GM21526 (cell line): ENCODE data around the gene ANKLE2.

Experiments used
- ATAC-seq: cut with Tn5 transposase; IDR thresholded peaks from one replicate; pipeline ENCODE4 v1.9.1; 2021; ENCODE audit warnings: moderate library complexity; ENCODE audit not compliant: unreplicated experiment, low FRiP score

ANKLE2 gene

DNA sequence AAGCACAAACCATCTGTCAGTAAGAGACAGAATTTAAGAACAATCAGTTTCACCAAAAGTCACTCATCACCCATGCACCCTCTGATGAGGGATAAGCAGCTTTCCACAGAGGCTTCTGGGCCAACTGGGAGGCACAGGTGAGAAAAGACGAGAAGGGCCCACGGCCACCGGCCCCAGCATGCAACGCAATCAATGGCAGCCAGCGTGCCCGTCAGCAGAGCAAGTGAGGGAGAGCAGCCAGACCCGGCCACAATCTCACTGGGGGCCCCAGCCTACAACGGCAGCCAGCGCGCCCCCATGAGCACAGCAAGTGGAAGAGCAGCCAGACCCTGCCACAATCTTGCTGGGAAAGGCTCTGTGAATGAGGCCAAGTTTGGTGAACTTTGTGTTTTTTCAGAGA lies 13.3 kb downstream of the ANKLE2 start:
- ATAC-seq = no peak

GRCh38 chr12:132747896-132748295 lies 13.7 kb downstream of the ANKLE2 start:
- no peak for ATAC-seq

- no peak for ATAC-seq
These were observed 14.2 kb downstream of the ANKLE2 start for GRCh38 chr12:132747395-132747794.

DNA sequence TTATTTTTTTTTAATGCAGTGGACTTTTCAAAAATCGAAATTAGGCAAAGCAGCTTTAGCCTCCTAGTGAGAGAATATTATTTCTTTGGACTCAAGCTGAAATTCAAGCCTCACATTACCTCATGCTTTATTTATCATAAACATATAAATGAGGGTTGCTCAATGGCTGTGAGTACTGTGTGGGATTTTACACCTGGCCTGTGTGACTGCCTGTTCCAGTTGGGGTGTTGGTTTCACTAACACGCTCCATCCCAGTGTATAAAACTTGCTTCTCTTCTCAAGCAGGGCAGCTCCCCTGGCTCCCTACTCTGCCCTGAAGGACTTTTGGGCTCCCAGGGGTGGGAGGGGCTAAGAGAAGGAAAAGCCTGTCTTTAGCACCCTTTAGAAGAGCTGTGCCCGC lies 15.0 kb downstream of the ANKLE2 start:
- no peak for ATAC-seq

GRCh38 chr12:132743831-132744230 lies 17.8 kb downstream of the ANKLE2 start:
- ATAC-seq = no peak

- ATAC-seq = no peak
These were observed 20.0 kb downstream of the ANKLE2 start for GRCh38 chr12:132741620-132742019.

- ATAC-seq = no peak
These were observed 21.0 kb downstream of the ANKLE2 start for GRCh38 chr12:132740652-132741051.

DNA sequence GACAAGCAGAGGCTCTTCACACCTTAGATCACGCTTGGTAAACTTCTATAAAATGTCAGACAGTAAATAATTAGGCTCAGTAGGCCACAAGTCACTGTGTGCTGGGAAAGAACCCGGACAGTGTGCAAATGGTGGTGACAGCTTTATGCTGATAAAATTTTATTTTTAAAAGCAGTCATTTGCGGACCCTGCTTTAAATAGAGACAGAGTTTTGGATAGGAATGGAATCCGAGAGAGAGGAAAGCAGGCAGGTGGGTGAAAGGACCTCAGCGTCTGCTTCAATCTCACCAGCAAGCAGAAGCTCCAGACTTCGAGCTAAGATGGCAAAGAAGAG lies 21.4 kb downstream of the ANKLE2 start:
- no peak for ATAC-seq

DNA sequence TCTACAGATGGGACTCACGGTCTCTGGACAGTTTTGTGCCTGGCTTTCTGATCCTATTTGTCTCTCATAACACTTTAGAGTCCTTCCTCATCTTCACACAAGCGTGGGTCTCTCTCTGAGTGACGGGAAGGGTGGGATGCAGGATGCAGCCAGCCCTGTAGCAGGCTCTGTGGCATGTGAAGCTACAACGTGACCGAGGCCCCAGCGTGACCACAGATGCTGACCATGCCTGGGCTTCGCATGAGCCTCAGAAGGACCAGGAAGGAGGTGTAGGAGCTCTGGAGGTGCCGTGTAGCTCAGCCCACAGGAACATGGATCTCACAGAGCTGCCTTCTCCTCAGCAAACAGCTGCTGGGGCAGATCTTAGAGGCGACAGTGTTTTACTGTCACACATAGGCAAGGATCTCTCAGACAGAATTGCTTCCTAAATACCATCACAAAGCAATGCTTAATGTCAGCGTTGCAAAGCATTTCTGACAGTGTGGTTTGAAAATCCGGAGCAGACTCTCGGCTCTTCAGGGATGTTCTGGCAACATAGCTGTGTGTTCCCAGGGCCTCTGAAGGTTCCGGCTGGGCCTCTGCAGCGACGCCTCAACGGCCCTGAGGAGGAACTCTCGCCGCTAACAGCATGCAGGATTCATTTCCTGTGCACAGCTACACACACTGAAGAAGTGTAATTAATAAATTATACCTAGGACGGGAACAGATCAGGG lies 21.9 kb downstream of the ANKLE2 start:
- ATAC-seq = no peak

GRCh38 chr12:132736913-132737312 lies 24.7 kb downstream of the ANKLE2 start:
- ATAC-seq = no peak

DNA sequence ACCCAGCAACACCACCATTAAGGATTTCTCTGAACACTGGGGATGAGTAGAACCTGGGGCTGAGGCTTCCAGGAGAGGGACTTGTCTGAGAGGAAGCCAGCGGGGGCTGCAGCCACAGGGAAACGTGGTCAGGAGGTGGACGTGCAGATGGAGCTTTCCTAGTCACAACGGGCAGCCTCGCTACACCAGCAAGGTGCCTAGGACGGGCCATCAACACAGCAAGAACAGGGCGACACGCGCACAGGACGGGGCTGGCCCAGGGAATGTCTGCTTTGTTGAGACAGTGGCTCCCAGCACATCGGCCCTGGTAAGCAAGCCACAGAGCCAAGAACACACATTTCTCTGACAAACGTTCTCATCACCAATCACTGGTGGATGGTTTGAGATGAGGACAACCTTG lies 25.3 kb downstream of the ANKLE2 start:
- ATAC-seq = no peak

GRCh38 chr12:132735496-132735895 lies 26.1 kb downstream of the ANKLE2 start:
- no peak for ATAC-seq

DNA sequence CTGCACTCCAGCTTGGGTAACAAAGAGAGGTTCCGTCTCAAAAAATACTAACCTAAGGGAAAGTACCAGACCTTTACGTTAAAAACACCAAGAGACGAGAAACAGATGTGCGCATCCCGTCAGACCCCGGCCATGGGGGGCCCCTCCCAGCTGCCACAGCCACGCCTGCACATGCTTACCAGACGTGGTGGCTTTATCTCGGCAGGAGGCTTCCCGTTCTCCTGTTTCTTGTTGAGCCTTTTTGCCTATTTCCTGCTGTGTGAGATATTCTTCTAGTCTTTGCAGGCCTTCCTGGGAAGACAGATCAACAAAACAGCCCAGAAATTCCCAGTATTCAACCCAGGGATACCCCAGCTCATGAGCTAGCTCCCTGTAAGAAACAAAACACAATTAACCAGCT lies 27.4 kb downstream of the ANKLE2 start:
- no peak for ATAC-seq

DNA sequence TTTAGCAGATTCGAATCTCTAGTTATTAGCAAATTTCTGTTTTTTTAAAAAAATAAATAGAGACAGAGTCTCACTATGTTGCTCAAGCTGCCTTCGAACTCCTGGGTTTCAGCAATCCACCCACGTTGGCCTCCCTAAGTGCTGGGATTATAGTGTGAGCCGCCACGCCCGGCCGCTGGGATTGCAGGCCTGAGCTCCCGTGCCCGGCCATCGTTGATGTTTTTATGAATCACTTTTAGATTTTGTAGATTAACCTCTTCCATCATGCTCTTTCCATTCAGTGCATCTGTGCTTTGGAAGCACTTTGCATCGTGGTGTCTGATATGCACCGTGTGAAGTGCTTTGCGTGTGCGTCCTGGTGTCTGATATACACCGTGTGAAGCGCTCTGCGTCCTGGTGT lies 30.1 kb downstream of the ANKLE2 start:
- no peak for ATAC-seq

- no peak for ATAC-seq
These were observed 31.3 kb downstream of the ANKLE2 start for GRCh38 chr12:132730353-132730752.

DNA sequence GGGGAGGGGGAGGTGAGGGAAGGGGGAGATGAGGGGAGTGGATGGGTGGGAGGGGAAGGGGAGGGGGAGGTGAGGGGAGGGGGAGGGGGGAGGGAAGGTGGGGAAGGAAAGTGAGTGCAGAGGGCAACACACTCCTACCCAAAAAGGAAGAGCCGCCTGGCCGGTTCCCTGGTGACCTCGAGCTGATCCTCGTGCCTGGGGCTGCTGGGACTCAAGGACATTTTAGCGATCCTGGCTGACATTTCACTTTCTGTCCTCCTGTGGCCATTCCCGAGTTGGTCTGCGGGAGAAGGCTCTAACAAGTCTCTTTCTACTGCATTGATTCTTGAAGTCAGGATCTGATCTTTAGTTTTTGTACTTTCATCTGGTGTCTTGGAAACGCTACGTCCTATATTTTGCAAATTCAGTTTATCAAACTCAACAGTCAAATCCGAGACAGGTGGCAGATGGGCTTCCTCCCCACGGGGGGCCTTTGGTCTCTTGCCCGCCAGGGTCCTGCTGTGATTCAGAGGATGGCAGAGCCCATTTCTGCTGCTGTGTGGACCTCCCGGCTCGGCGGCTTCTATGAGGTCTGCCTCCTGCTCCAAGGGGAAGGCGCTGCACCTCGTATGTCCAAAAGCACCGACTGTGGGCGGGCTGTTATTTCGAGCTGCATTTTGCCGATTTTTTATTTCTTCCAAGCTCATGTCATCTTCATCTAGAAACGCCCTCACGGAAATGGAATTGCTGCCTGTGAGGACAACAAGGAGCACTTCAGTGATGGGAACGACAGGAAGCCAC lies 31.9 kb downstream of the ANKLE2 start:
- no peak for ATAC-seq

GRCh38 chr12:132728502-132728901 lies 33.1 kb downstream of the ANKLE2 start:
- no peak for ATAC-seq

DNA sequence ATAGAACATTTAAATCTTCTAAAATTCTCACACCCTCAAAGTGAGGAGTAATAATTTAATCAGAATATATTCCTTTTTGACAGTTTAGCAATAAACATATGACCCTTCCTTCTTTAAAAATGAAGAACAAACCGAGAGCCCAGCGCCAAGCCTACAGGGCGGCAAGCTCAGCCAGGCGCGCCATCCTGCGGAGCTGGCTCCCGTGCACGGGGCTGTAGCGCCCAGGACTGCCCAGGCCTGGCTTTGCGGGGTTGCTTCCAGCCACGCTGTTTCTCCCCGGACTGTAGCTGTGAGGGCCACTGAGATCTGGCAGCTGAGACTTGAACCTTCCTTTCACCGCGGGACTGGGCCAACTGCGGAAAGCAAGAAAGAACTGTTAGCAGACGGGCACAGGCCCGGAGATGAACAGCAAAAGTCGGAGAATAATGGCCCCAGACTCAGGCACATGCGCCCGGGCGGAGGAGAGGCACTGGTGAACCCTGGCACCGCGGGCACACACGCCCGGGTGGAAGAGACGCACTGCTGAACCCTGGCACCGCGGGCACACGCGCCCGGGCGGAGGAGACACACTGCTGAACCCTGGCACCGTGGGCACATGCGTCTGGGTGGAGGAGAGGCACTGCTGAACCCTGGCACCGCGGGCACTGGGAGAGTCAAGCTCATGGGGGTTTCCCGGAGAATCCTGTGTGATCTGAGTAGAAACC lies 34.4 kb downstream of the ANKLE2 start:
- ATAC-seq = no peak

GRCh38 chr12:132726386-132726785 lies 35.2 kb downstream of the ANKLE2 start:
- ATAC-seq = no peak

DNA sequence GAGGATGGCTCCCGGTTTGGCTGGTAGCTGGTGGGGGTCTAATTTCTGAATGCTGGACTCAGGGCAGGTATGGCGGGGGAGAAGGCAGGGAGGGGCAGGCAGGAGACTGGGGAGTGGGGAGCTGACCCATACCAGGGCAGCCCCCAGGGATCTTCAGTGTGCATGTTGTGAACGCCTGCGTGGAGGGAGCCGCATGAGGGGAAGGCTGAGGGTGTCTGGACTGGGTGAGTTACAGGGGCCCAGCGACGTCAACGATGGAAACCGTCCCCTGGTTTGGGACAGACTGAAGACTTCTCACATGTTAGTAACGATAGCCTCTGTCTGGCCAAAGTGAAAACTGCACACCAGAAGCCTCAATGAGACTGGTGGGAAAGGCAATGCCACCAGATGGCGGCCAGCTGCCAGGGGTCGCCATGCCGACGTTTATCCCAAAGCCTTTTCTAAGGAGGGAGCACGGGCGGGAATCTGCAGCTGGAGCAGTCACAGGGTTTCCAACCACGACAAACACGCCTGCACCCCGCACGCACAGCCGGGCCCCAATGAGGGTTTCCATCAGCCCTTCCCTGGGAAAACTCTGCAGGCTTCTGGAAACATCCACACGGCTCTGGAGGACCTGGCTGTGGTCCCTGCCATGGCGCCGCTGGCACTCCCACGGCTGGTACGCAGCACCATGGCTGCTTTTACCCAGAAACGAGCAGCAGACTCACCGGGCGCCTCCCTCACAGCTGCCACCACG lies 37.0 kb downstream of the ANKLE2 start:
- ATAC-seq = no peak

DNA sequence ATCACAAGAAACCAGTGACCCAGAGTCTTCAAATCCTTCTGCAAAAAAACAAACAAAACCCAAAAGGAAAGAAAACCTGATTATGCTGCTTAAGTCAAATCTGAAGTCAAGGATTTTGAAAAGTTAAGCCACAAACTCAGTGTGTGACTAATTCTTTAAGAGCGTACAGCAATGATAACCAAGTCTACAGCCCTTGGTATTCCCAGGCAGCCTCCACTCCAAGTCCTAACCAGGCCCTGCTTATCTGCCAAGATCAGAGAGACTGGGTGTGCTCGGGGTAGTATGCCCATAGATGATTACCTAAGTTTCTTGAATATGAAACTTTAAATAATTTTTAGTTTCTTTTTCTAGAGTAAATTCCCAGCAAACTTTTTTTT lies 37.9 kb downstream of the ANKLE2 start:
- no peak for ATAC-seq
